ENCODE measurements around the gene SNX14. TPM values are rescaled to one million over a fixed set of nuclear protein-coding genes. Genes with fewer than 3 reads are reported as not detected.
A peak's percentile ranks its signal among the peaks of the same experiment; 100 is the strongest.
"Not testable (repeated sequence)": the region's sequence is repeated elsewhere in the genome, so short reads cannot be mapped to it uniquely, and the experiment has no call there.

SNX14 gene
- total and polyA plus RNA-seq, 5 experiments from 2014 or later, result 40.9 to 84.1 (median 54.6) TPM

DNA sequence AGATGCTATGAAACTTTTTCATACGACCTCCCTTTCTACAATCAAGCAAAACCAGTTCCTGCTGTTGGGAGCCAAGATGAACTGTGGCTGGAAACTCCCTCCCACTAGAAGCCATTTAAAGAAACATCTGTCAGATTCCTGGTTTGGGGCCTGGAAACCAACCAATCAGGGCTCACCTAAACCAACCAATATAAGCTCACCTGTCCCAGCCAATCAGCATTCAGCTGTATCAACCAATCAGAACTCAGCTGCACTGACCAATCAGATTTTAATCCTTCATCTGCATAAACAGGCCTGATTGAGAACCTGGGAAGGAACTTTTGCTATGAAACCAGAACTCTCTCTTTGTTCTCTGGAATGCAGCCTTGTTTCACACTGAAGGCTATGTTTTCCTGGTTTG is 42.4 kb downstream of the SNX14 start:
- POLR2A ChIA-PET, result no interaction called here
- Mint-ChIP-seq H3K4me3 (no peak overlapping the region), H3K4me1 (no peaks in the 10 kb centered on the region), H3K27me3 (no peaks in the 10 kb centered on the region), H3K36me3 (peaks cover 12 to 61% (median 32%) of the 10 kb centered on the region in 3 donors), H3K9me3 (peaks cover 0 to 4% (median 0%) of the 10 kb centered on the region in 9 donors), H3K27ac (peak overlapping the region in 3 of 10 donors; percentile 5 to 43 (median 5))
- ATAC-seq (no peak), DNase-seq (no peak)

DNA sequence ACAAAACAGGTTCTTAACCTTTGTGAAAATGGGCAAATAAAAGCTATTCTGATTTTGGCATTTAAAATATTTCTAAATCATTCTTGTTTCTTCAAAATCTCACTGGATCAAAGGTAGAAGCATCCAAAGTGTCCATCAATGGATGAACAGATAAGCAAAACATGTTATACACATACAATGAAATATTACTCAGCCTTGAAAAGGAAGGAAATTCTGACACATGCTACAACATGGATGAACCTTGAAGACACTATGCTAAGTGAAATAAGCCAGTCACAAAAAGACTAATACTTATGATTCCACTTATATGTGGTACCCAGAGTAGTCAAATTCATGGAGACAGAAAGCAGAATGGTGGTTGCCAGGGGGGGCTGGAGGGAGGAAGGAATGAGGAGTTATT is 45.9 kb downstream of the SNX14 start:
- H3K4me3 Mint-ChIP-seq, result no peak overlapping the region
- DNase-seq, result no peak
- no peaks in the 10 kb centered on the region for H3K27me3 Mint-ChIP-seq
- POLR2A ChIA-PET, result no interaction called here
- peaks cover 0 to 4% (median 0%) of the 10 kb centered on the region in 9 donors for H3K9me3 Mint-ChIP-seq
- no peak for ATAC-seq
- peak overlapping the region in 1 of 10 donors; percentile 57 for H3K27ac Mint-ChIP-seq
- H3K4me1 Mint-ChIP-seq, result no peaks in the 10 kb centered on the region
- H3K36me3 Mint-ChIP-seq, result peaks cover 9 to 60% (median 27%) of the 10 kb centered on the region in 3 donors

DNA sequence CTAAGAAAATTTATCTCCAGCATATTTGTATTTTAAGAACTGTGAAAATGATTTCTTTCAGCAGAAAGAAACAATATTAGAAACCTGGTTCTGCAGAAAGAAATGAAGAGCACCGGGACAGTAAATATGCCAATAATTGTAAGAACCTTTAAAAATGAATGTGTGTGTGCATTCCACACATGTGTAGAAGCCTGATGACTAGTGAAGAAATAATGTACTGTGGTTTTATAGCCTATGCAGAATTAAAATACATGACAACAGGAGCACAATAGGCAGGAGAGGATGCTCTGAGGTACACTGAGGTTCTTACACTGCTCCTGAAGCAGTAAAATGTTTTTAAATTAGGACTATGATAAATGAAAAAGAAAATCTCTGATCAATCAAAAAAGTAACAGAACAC is 48.9 kb downstream of the SNX14 start:
- DNase-seq, result no peak
- Mint-ChIP-seq H3K4me3 (no peak overlapping the region), H3K36me3 (peaks cover 9 to 65% (median 19%) of the 10 kb centered on the region in 3 donors), H3K27ac (peak overlapping the region in 4 of 10 donors; percentile 19 to 73 (median 22)), H3K4me1 (no peaks in the 10 kb centered on the region), H3K9me3 (peaks cover 0 to 4% (median 0%) of the 10 kb centered on the region in 9 donors), H3K27me3 (no peaks in the 10 kb centered on the region)
- ATAC-seq, result no peak
- POLR2A ChIA-PET, result no interaction called here

DNA sequence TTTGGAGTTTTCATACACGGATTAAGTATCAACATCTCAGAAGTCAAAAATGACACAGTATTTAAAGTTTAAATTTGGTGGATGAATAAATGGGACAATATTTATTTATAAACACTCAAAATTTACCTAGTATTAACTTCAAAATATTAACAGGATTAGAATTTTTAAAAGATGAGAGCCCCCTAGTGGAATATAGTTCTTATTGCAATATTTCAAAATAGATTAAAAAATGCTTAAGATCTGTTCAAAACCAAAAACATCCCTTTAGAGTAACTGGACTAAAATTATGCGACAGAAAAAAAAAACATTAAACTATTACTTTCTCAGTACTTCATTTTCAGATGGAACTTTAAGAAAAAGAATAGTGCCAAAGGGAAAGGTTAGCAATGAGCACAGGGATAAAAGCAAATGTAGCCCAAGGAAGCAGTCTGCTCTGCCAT is 56.6 kb downstream of the SNX14 start:
- no peaks in the 10 kb centered on the region for H3K9me3 Mint-ChIP-seq
- ATAC-seq, result no peak
- peaks cover 0 to 51% (median 15%) of the 10 kb centered on the region in 3 donors for H3K36me3 Mint-ChIP-seq
- H3K27me3 Mint-ChIP-seq, result no peaks in the 10 kb centered on the region
- POLR2A ChIA-PET, result interaction anchor here (0.7 to 1.1 kb wide), 2 partner anchors 76 to 142 kb away, joined by 3 read pairs; no protein-coding TSS in a partner anchor
- DNase-seq, result peak in 3 of 10 donors; percentile 17 to 28 (median 26)
- H3K4me1 Mint-ChIP-seq, result no peaks in the 10 kb centered on the region
- no peak overlapping the region for H3K4me3 Mint-ChIP-seq
- H3K27ac Mint-ChIP-seq, result peak overlapping the region in 1 of 10 donors; percentile 71

DNA sequence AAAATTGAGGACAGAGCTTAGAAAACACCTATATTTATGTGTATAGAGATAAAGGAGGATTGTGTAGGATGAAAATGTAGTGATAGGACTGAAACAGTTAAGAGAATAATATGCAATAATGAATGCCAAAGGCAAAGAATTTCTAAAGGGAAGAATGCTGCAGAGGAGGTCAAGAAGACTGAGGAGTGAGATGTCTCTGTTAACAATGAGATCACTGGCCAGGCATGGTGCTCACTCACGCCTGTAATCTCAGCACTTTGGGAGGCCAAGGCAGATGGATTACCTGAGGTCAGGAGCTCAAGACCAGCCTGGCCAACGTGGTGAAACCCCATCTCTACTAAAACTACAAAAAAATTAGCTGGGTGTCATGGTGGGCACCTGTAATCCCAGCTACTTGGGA is 69.4 kb downstream of the SNX14 start:
- H3K9me3 Mint-ChIP-seq, ATAC-seq, POLR2A ChIA-PET, DNase-seq, H3K27me3 Mint-ChIP-seq, H3K4me1 Mint-ChIP-seq, H3K4me3 Mint-ChIP-seq: not testable (repeated sequence)
- peak overlapping the region in 3 of 10 donors; percentile 3 to 35 (median 19) for H3K27ac Mint-ChIP-seq
- H3K36me3 Mint-ChIP-seq, result peaks cover 17 to 81% (median 17%) of the 10 kb centered on the region in 3 donors

DNA sequence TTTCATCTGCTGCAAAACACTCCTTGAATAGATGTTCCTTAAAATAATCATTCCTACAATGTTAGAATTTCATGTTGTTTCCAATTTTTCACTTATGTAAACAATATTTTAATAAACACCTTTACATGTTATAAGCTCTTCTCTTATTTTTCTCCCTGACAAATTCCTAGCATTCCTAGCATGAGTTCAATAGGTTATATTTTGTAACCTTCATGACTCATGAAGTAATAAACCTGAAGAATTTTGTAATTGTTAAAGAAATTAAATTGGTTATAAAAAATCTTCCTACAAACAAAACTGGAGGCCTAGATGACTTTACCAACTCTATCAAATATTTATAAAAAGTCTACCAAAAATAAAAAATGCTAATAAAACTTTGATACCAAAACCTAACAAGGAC is 77.5 kb downstream of the SNX14 start:
- POLR2A ChIA-PET, result no interaction called here
- Mint-ChIP-seq H3K27ac (peak overlapping the region in 1 of 10 donors; percentile 19), H3K36me3 (peaks cover 16 to 78% (median 36%) of the 10 kb centered on the region in 3 donors), H3K27me3 (no peaks in the 10 kb centered on the region), H3K4me3 (no peak overlapping the region), H3K9me3 (no peaks in the 10 kb centered on the region), H3K4me1 (no peaks in the 10 kb centered on the region)
- ATAC-seq (no peak), DNase-seq (no peak)

DNA sequence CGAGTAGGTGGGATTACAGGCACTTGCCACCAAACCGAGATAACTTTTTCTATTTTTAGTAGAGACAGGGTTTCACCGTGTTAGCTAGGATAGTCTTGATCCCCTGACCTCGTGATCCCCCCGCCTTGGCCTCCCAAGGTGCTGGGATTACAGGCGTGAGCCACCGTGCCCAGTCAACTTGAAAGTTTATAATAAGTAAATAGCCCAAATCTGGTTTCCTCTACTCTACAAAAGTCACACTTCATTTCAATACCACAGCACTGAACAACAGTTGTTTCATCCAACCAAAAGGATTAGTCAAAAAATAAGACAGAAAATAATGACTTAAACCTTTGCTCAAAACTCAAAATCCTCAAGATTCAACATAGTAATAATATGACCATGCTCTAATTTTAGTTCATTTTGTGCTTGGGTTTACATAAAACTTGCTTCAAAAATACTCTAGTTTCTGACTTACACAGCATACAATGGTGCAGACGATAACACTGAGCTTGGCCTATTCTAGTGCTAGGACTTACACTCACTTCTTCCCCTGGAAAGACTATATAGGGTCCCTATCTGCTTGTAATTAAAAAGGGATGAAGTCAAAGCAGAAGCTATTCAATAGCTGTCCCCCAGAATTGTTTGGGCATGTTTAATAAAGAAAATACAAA is 87.1 kb downstream of the SNX14 start:
- H3K27me3 Mint-ChIP-seq, result no peaks in the 10 kb centered on the region
- peak overlapping the region in 2 of 10 donors; percentile 49 to 61 for H3K27ac Mint-ChIP-seq
- DNase-seq, result no peak
- no peak overlapping the region for H3K4me3 Mint-ChIP-seq
- no peaks in the 10 kb centered on the region for H3K9me3 Mint-ChIP-seq
- no peaks in the 10 kb centered on the region for H3K4me1 Mint-ChIP-seq
- ATAC-seq, result no peak
- peaks cover 15 to 60% (median 30%) of the 10 kb centered on the region in 3 donors for H3K36me3 Mint-ChIP-seq
- POLR2A ChIA-PET, result no interaction called here

DNA sequence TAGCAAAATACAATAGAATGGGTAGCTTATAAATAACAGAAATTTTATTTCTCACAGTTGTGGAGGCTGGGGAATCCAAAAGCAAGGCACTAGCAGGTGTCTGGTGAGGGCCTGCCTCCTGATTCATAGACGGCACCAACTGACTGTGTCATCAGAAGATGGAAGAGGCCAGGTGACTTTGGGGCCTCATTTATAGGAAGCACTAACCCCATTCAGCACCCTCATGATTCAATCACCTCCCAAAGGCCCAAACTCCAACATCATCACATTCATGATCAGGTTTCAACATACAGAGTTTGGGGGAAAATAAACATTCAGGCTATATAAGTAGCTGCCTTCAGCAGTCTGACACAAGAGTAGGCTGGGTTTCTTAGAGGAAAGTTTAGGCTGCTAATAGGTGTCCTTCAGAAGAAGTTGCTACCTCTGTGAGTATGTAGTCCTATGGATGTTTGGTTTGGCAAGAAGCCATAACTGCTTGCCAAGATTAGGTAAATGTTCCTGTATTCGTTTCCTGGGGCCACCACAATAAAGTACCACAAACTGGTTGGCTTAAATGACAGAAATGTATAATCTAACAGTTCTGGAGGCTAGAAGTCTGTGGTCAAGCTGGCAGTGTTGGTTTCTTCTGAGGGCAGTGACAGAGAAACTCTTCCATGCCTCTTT is 94.9 kb downstream of the SNX14 start:
- H3K4me1 Mint-ChIP-seq, result peaks cover 12 to 29% (median 18%) of the 10 kb centered on the region in 4 donors
- H3K36me3 Mint-ChIP-seq, result peaks cover 22 to 42% (median 33%) of the 10 kb centered on the region in 3 donors
- peak overlapping the region in 1 of 10 donors; percentile 22 for H3K4me3 Mint-ChIP-seq
- peak; percentile 52 to 67 for ATAC-seq
- DNase-seq, result peak in 2 of 10 donors; percentile 31 to 36
- POLR2A ChIA-PET, result no interaction called here
- H3K27ac Mint-ChIP-seq, result peak overlapping the region in 2 of 10 donors; percentile 3 to 80
- peaks cover 0 to 26% (median 10%) of the 10 kb centered on the region in 9 donors for H3K9me3 Mint-ChIP-seq
- no peaks in the 10 kb centered on the region for H3K27me3 Mint-ChIP-seq

DNA sequence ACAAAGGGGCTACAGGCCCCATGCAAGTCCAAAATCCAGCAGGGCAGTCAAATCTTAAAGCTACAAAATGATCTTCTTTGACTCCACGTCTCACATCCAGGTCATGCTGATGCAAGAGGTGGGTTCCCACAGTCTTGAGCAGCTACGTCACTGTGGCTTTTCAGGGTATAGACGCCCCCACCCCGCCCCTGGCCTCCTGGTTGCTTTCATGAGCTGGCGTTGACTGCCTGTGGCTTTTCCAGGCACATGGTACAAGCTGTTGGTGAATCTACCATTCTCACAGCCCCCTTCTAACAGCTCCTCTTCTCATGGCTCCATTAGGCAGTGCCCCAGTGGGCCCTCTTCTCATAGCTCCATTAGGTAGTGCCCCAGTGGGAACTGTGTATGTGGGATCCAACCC is 96.8 kb downstream of the SNX14 start:
- ATAC-seq, result no peak
- H3K27ac Mint-ChIP-seq, result peak overlapping the region in 1 of 10 donors; percentile 43

DNA sequence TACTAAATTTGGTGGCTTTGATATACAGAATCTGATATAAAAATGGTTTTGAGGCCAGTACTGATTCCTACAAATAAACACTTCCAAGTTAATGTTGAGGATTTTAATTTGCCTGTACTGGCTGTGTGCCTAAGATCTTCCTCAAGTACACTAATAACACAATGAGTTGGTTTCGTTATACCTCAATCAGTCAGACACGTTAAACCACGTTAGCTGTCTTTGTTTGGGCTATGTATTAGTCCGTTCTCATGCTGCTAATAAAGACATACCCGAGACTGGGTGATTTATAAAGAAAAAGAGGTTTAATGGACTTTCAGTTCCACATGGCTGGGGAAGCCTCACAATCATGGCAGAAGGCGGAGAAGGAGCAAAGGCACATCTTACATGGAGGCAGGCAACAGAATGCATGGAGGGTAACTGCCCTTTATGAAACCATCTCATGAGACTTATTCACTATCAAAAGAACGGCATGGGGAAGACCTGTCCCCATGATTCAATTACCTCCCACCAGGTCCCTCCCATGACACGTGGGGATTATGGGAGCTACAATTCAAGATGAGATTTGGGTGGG is 97.6 kb downstream of the SNX14 start:
- Mint-ChIP-seq H3K27me3 (no peaks in the 10 kb centered on the region), H3K9me3 (peaks cover 0 to 26% (median 10%) of the 10 kb centered on the region in 9 donors), H3K27ac (peak overlapping the region in 1 of 10 donors; percentile 33), H3K4me3 (no peak overlapping the region), H3K4me1 (peaks cover 12 to 29% (median 19%) of the 10 kb centered on the region in 4 donors), H3K36me3 (peaks cover 20 to 39% (median 26%) of the 10 kb centered on the region in 3 donors)
- POLR2A ChIA-PET, result no interaction called here
- DNase-seq, result no peak
- no peak for ATAC-seq

More for the DNA sequence above, 96.8 kb downstream of the SNX14 start:
- Mint-ChIP-seq H3K36me3 (peaks cover 18 to 36% (median 25%) of the 10 kb centered on the region in 3 donors), H3K4me1 (peaks cover 12 to 29% (median 19%) of the 10 kb centered on the region in 4 donors), H3K27me3 (no peaks in the 10 kb centered on the region), H3K9me3 (peaks cover 0 to 26% (median 10%) of the 10 kb centered on the region in 9 donors), H3K4me3 (no peak overlapping the region)
- no peak for DNase-seq
- POLR2A ChIA-PET, result no interaction called here

DNA sequence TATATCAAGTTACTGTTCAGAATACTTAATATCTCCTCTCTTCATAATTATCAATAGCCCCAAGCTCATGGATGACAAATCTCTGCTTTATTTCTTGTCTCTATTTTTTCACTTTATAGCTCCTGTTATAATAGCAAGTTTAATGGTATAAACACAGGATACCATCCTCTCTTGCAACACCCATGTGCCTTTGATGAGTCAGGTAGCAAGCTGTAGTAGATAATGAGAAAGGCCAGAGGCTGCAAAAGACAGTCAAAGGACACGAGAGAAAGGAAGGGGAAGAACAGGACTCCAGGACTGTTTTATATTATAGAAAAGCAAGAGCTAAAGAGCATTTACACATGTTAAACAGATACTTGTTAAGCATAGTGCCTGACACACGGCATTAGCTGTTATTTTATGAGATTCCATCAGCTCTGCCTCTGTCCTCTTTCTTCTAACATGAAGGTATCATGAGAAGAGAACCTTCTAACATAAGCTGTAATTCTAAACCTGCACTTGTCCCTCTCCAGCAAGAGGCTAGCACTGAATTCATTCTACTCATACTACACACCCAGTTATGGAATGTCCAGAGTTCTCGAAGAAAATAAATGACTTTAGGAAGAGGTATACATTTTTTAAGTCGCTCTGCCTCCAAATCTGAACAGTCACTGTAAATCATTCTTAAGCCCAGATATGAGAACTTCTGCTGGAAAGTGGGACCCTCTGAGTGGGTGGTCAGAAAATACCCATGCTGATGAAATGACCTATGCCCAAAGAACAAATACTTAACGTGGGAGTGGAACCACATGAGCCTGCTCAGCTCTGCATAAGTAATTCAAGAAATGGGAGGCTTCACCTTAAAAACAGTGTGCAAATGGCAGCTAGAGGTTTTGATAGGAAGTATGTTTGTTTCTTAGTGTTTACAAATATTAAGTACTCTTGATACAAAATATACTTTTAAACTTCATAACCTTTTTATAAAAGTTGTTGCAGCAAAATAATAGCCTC is 98.8 kb downstream of the SNX14 start:
- peaks cover 14 to 20% (median 14%) of the 10 kb centered on the region in 4 donors for H3K4me1 Mint-ChIP-seq
- H3K27ac Mint-ChIP-seq, result peak overlapping the region in 8 of 10 donors; percentile 11 to 49 (median 34)
- POLR2A ChIA-PET, result no interaction called here
- no peak for ATAC-seq
- peaks cover 26 to 46% (median 31%) of the 10 kb centered on the region in 3 donors for H3K36me3 Mint-ChIP-seq
- H3K27me3 Mint-ChIP-seq, result no peaks in the 10 kb centered on the region
- H3K9me3 Mint-ChIP-seq, result peaks cover 0 to 26% (median 10%) of the 10 kb centered on the region in 9 donors
- H3K4me3 Mint-ChIP-seq, result no peak overlapping the region
- DNase-seq, result no peak

DNA sequence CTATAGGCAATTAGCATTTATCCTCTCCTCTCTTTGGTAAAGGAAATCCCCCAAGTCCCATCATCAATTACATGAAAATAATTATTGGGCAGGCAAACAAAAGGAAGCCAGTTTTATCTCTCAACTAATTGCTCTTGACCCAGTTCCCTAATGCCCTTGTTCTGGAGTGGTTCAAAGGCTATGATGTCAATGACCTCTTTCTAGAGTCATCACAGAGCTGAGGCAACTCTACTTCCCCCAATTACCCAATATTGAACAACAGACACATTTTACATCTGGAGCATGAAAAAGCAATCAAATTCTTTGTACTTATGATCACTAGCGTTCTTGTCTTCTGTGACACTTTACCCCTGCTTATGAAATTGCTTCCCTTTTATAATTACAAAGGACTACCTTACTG is 100.3 kb downstream of the SNX14 start:
- Mint-ChIP-seq H3K9me3 (peaks cover 0 to 24% (median 10%) of the 10 kb centered on the region in 9 donors), H3K4me1 (peaks cover 3 to 7% (median 4%) of the 10 kb centered on the region in 4 donors), H3K4me3 (no peak overlapping the region), H3K27me3 (no peaks in the 10 kb centered on the region), H3K36me3 (peaks cover 30 to 58% (median 35%) of the 10 kb centered on the region in 3 donors), H3K27ac (peak overlapping the region in 4 of 10 donors; percentile 2 to 71 (median 58))
- DNase-seq (no peak), ATAC-seq (no peak)
- POLR2A ChIA-PET, result no interaction called here

Measured in naive thymus-derived CD8-positive, alpha-beta T cell (primary cell).